Left lung (tissue), 14 donors: ENCODE measurements around the gene ZC3H15. TPM values are rescaled to one million over a fixed set of nuclear protein-coding genes. Genes with fewer than 3 reads are reported as not detected.
A peak's percentile ranks its signal among the peaks of the same experiment; 100 is the strongest.
"Not testable (repeated sequence)": the region's sequence is repeated elsewhere in the genome, so short reads cannot be mapped to it uniquely, and the experiment has no call there.

ENCODE experiments used
- ATAC-seq: fragments of 200-7000 bp; cut with Tn5 transposase; one replicate; pipeline ENCODE4 v1.9.1; 2020; ENCODE audit warnings: moderate library complexity
- DNase-seq, 4 donors: peaks; one replicate each; pipeline ENCODE4 v3.0.0-alpha.2; 2013 to 2020
- H3K27ac ChIP-seq, 2 donors: fragments of 200-600 bp; sonication (generic) in 1 of 2; one replicate each; pipeline versions ENCODE4 v1.5.0 to v1.8.0; 2020 to 2021
- H3K27me3 ChIP-seq, 2 donors: fragments of 200-600 bp; sonication (generic) in 1 of 2; one replicate each; pipeline versions ENCODE4 v1.5.0 to v1.8.0; 2020 to 2021
- H3K36me3 ChIP-seq, 2 donors: fragments of 200-600 bp; sonication (generic) in 1 of 2; one replicate each; pipeline versions ENCODE4 v1.5.0 to v1.8.0; 2020 to 2021
- H3K4me1 ChIP-seq, 2 donors: fragments of 200-600 bp; one replicate each; pipeline ENCODE4 v1.8.0; 2021
- H3K4me3 ChIP-seq, 2 donors: fragments of 200-600 bp; sonication (generic) in 1 of 2; one replicate each; pipeline versions ENCODE4 v1.5.0 to v1.8.0; 2020 to 2021; ENCODE audit warnings: mild to moderate bottlenecking in 1 of 2
- H3K9me3 ChIP-seq, 2 donors: fragments of 200-600 bp; sonication (generic) in 1 of 2; one replicate each; pipeline versions ENCODE4 v1.5.0 to v1.8.0; 2020 to 2021
- CTCF ChIP-seq, 2 donors: fragments of 200-600 bp; sonication (generic) in 1 of 2; IDR thresholded peaks; one replicate each; pipeline versions ENCODE4 v1.5.0 to v1.8.0; 2021; ENCODE audit warnings: antibody characterized with exemption in 2 of 2
- intact Hi-C, 2 donors: fragments of 100-400 bp; cut with DNase I; formaldehyde crosslinking; loops; one replicate each; pipeline versions ENCODE4 v1.11.2 to v1.14.2; 2022
- long read RNA-seq, 12 donors: library from polyadenylated mRNA in 2 of 12; unstranded in 2 of 12; transcript quantifications; one replicate each; pipeline ENCODE4 v2.0.0 and lab custom pipeline, GENCODE V29; 2019 to 2026
- polyA plus RNA-seq, 6 donors: library from polyadenylated mRNA; unstranded; fragments of 120-200 nt; gene quantifications; one replicate each; pipeline ENCODE4 v1.2.1, GENCODE V29; 2013; ENCODE audit not compliant: insufficient read length in 6 of 6
- total RNA-seq, 2 donors: library from RNA; stranded (reverse); fragmentation: NEBNext Ultra II Directional; extraction: Animal tissue kit (Norgen Biotek cat#: 25700); gene quantifications; one replicate each; pipeline ENCODE4 v1.2.1, GENCODE V29; 2021
- donor health status: DM: no; HTN: yes; CAD: no.
- donor health status: DM: no; HTN: no; CAD: no.

The ZC3H15 gene
- total RNA-seq (10 to 100 TPM; 43.4 to 51.4 TPM), polyA plus RNA-seq (100 to 1,000 TPM in 4 of 6 donors, 10 to 100 TPM in 2; 94.5 to 130 (median 102) TPM)
- long read RNA-seq, donor 1, transcript ZC3H15-201 (10 exons, 2,138 nt): major isoform, 27 of 56 reads
- long read RNA-seq, donor 1, partial matches to known transcripts: 29 of 56 reads
- long read RNA-seq, donor 1, other reads (novel, unspliced or antisense): 0 of 56 reads
- long read RNA-seq, donor 2, transcript ZC3H15-201 (10 exons, 2,138 nt): major isoform, 18 of 68 reads
- long read RNA-seq, donor 2, partial matches to known transcripts: 47 of 68 reads
- long read RNA-seq, donor 2, other reads (novel, unspliced or antisense): 0 of 68 reads
- long read RNA-seq, donor 3, transcript ZC3H15-201 (10 exons, 2,138 nt): major isoform, 17 of 41 reads
- long read RNA-seq, donor 3, partial matches to known transcripts: 23 of 41 reads
- long read RNA-seq, donor 3, other reads (novel, unspliced or antisense): 0 of 41 reads
- long read RNA-seq, donor 4, partial matches to known transcripts: 54 of 60 reads
- long read RNA-seq, donor 4, other reads (novel, unspliced or antisense): 1 of 60 reads
- long read RNA-seq, donor 5, transcript ZC3H15-201 (10 exons, 2,138 nt): major isoform, 21 of 41 reads
- long read RNA-seq, donor 5, partial matches to known transcripts: 20 of 41 reads
- long read RNA-seq, donor 5, other reads (novel, unspliced or antisense): 0 of 41 reads
- long read RNA-seq, donor 6, transcript ZC3H15-201 (10 exons, 2,138 nt): major isoform, 17 of 56 reads
- long read RNA-seq, donor 6, partial matches to known transcripts: 39 of 56 reads
- long read RNA-seq, donor 6, other reads (novel, unspliced or antisense): 0 of 56 reads
- long read RNA-seq, donor 7, transcript ZC3H15-201 (10 exons, 2,138 nt): major isoform, 13 of 20 reads
- long read RNA-seq, donor 7, partial matches to known transcripts: 7 of 20 reads
- long read RNA-seq, donor 7, other reads (novel, unspliced or antisense): 0 of 20 reads
- long read RNA-seq, donor 8, transcript ZC3H15-201 (10 exons, 2,138 nt): major isoform, 20 of 27 reads
- long read RNA-seq, donor 8, partial matches to known transcripts: 7 of 27 reads
- long read RNA-seq, donor 8, other reads (novel, unspliced or antisense): 0 of 27 reads
- long read RNA-seq, donor 9: 0 reads
- long read RNA-seq, donor 10, partial matches to known transcripts: 68 of 73 reads
- long read RNA-seq, donor 10, other reads (novel, unspliced or antisense): 5 of 73 reads
- long read RNA-seq, donor 11, transcript ZC3H15-201 (10 exons, 2,138 nt): major isoform, 21 of 49 reads
- long read RNA-seq, donor 11, partial matches to known transcripts: 27 of 49 reads
- long read RNA-seq, donor 11, other reads (novel, unspliced or antisense): 0 of 49 reads
- long read RNA-seq, donor 12, transcript ZC3H15-201 (10 exons, 2,138 nt): major isoform, 18 of 31 reads
- long read RNA-seq, donor 12, partial matches to known transcripts: 12 of 31 reads
- long read RNA-seq, donor 12, other reads (novel, unspliced or antisense): 0 of 31 reads

- Histone ChIP-seq H3K27me3 (no peaks in the 10 kb centered on the region), H3K9me3 (no peaks in the 10 kb centered on the region), H3K36me3 (no peaks in the 10 kb centered on the region), H3K4me1 (peaks cover 9 to 51% of the 10 kb centered on the region in 2 donors), H3K4me3 (peak within 1 kb of the TSS; percentile 64 to 91), H3K27ac (peak within 1 kb of the TSS; percentile 93 to 94)
- peak; percentile 98 for ATAC-seq
- intact Hi-C loops: no loop called here
- DNase-seq: peak; percentile 97 to 99 (median 98)
- TF ChIP-seq CTCF (IDR thresholded peaks at IDR 0.05): no peak
Observed at GRCh38 chr2:186485871-186486650, at the start of gene ZC3H15. ZC3H15 (plus strand) TSS chr2:186486260; CDS start chr2:186486383, 123 bp downstream.

GRCh38 chr2:186437719-186438118 is 48.3 kb upstream of the ZC3H15 start:
- TF ChIP-seq CTCF (IDR thresholded peaks at IDR 0.05): no peak
- no peaks in the 10 kb centered on the region for H3K27me3 ChIP-seq

DNA sequence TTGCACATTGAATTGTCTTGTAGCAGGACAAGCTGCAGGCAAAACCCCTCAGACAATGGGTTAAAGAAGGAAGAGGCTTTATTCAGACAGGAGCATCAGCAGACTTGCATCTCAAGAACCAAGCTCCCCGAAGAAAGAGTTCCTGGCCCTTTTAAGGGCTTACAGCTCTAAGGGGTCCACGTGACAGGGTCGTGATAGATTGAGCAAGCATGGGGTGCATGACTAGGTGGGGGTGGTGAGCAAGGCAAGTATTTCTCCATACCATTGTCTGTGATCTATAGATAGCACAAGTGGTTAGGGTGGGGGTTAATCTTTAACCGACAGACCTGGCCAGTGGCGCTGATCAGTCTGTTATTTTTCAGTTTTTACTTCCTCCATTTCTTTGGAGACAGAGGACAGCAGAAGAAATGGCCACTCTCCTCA is 46.4 kb upstream of the ZC3H15 start:
- DNase-seq, intact Hi-C loops, H3K36me3 ChIP-seq, H3K4me3 ChIP-seq, H3K4me1 ChIP-seq, H3K27ac ChIP-seq, H3K27me3 ChIP-seq, ATAC-seq, H3K9me3 ChIP-seq: not testable (repeated sequence)

More at GRCh38 chr2:186437719-186438118, 48.3 kb upstream of the ZC3H15 start:
- H3K9me3 ChIP-seq: peaks cover 0 to 2% of the 10 kb centered on the region in 2 donors
- no peaks in the 10 kb centered on the region for H3K4me1 ChIP-seq
- ATAC-seq: no peak
- H3K36me3 ChIP-seq: no peaks in the 10 kb centered on the region
- no peak overlapping the region for H3K27ac ChIP-seq
- DNase-seq: no peak
- intact Hi-C loops: no loop called here
- H3K4me3 ChIP-seq: no peak overlapping the region

DNA sequence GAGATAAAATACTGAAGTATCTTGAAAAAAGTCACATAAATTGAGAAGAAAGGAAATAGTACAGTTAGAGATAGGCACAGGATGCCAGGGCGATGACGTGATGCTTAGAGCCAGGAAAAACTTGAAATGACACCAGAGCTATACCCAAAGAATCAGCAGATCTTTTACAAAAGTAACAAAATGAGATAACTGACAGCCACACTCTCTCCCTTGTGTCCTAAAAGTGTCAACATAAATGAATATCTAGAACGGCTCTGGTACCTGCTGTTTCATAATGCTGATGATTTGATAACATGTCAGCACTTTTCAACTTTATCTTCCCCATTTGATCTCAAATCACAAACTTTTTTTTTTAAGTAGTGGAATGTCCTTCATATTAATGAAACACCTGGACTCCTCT is 45.6 kb upstream of the ZC3H15 start:
- intact Hi-C loops: no loop called here
- Histone ChIP-seq H3K9me3 (peaks cover 0 to 2% of the 10 kb centered on the region in 2 donors), H3K27me3 (no peaks in the 10 kb centered on the region), H3K27ac (no peak overlapping the region), H3K4me1 (no peaks in the 10 kb centered on the region), H3K36me3 (no peaks in the 10 kb centered on the region), H3K4me3 (no peak overlapping the region)
- no peak for TF ChIP-seq CTCF (IDR thresholded peaks at IDR 0.05)
- DNase-seq (no peak), ATAC-seq (no peak)
